IPS-15b (cell line): ENCODE measurements around the gene BYSL.

Source experiments
- H3K27me3 ChIP-seq: one replicate; pipeline ENCODE4 v1.6.1; 2013; ENCODE audit warnings: low read length; ENCODE audit not compliant: control insufficient read depth, insufficient read depth
- H3K36me3 ChIP-seq: one replicate; pipeline ENCODE4 v1.6.1; 2013; ENCODE audit warnings: low read length; ENCODE audit not compliant: control insufficient read depth, insufficient read depth
- H3K4me1 ChIP-seq: one replicate; pipeline ENCODE4 v1.6.1; 2013; ENCODE audit warnings: mild to moderate bottlenecking, low read length; ENCODE audit not compliant: control insufficient read depth, insufficient read depth
- H3K4me3 ChIP-seq: one replicate; pipeline ENCODE4 v1.5.1; 2013; ENCODE audit warnings: low read depth, low read length
- H3K9ac ChIP-seq: one replicate; pipeline ENCODE4 v1.6.1; 2013; ENCODE audit warnings: low read depth, mild to moderate bottlenecking, low read length
- H3K9me3 ChIP-seq: one replicate; pipeline ENCODE4 v1.6.1; 2013; ENCODE audit warnings: mild to moderate bottlenecking, low read length; ENCODE audit not compliant: control insufficient read depth, insufficient read depth

Gene BYSL

GRCh38 chr6:41892921-41893564, 28.3 kb upstream of the BYSL start:
- Histone ChIP-seq H3K4me1 (peaks cover 12% of the 10 kb centered on the region), H3K4me3 (peak overlapping the region; percentile 97), H3K36me3 (no peaks in the 10 kb centered on the region), H3K9ac (no peak overlapping the region), H3K9me3 (no peaks in the 10 kb centered on the region), H3K27me3 (no peaks in the 10 kb centered on the region)

GRCh38 chr6:41894366-41895299, 26.7 kb upstream of the BYSL start:
- H3K4me3 ChIP-seq: peak overlapping the region; percentile 97
- H3K27me3 ChIP-seq: no peaks in the 10 kb centered on the region
- peak overlapping the region; percentile 93 for H3K9ac ChIP-seq
- no peaks in the 10 kb centered on the region for H3K9me3 ChIP-seq
- peaks cover 12% of the 10 kb centered on the region for H3K4me1 ChIP-seq
- no peaks in the 10 kb centered on the region for H3K36me3 ChIP-seq

- peaks cover 12% of the 10 kb centered on the region for H3K4me1 ChIP-seq
- H3K9ac ChIP-seq: peak within 1 kb of the TSS; percentile 93
- H3K36me3 ChIP-seq: no peaks in the 10 kb centered on the region
- H3K9me3 ChIP-seq: no peaks in the 10 kb centered on the region
- H3K4me3 ChIP-seq: peak within 1 kb of the TSS; percentile 97
- no peaks in the 10 kb centered on the region for H3K27me3 ChIP-seq
These were observed 25.7 kb upstream of the BYSL start, which contains the start of gene USP49 for GRCh38 chr6:41895300-41896233. Gene USP49, minus strand, starts transcription at chr6:41895375. Its CDS starts 88,392 bp downstream, at chr6:41806983.

GRCh38 chr6:41896281-41896680, 25.0 kb upstream of the BYSL start:
- Histone ChIP-seq H3K9ac (peak overlapping the region; percentile 24), H3K36me3 (no peaks in the 10 kb centered on the region), H3K9me3 (no peaks in the 10 kb centered on the region), H3K4me3 (peak overlapping the region; percentile 69), H3K4me1 (peaks cover 12% of the 10 kb centered on the region), H3K27me3 (no peaks in the 10 kb centered on the region)

- Histone ChIP-seq H3K9ac (no peak overlapping the region), H3K27me3 (no peaks in the 10 kb centered on the region), H3K4me3 (no peak overlapping the region), H3K36me3 (peaks cover 3% of the 10 kb centered on the region), H3K4me1 (peaks cover 5% of the 10 kb centered on the region), H3K9me3 (no peaks in the 10 kb centered on the region)
These were observed 20.4 kb upstream of the BYSL start for GRCh38 chr6:41900861-41901260.

- Histone ChIP-seq H3K9ac (no peak overlapping the region), H3K4me3 (no peak overlapping the region), H3K36me3 (peaks cover 10% of the 10 kb centered on the region), H3K9me3 (no peaks in the 10 kb centered on the region), H3K4me1 (no peaks in the 10 kb centered on the region), H3K27me3 (no peaks in the 10 kb centered on the region)
These were observed 19.3 kb upstream of the BYSL start for GRCh38 chr6:41901882-41902519.

GRCh38 chr6:41909727-41910126, 11.6 kb upstream of the BYSL start:
- Histone ChIP-seq H3K9me3 (no peaks in the 10 kb centered on the region), H3K27me3 (no peaks in the 10 kb centered on the region), H3K4me1 (no peaks in the 10 kb centered on the region), H3K9ac (no peak overlapping the region), H3K36me3 (peaks cover 16% of the 10 kb centered on the region), H3K4me3 (no peak overlapping the region)

GRCh38 chr6:41914343-41914742, 7.0 kb upstream of the BYSL start:
- peaks cover 7% of the 10 kb centered on the region for H3K36me3 ChIP-seq
- no peaks in the 10 kb centered on the region for H3K4me1 ChIP-seq
- H3K4me3 ChIP-seq: no peak overlapping the region
- no peak overlapping the region for H3K9ac ChIP-seq
- H3K27me3 ChIP-seq: no peaks in the 10 kb centered on the region
- no peaks in the 10 kb centered on the region for H3K9me3 ChIP-seq

GRCh38 chr6:41914869-41915530, 6.3 kb upstream of the BYSL start:
- peaks cover 3% of the 10 kb centered on the region for H3K4me1 ChIP-seq
- peaks cover 7% of the 10 kb centered on the region for H3K36me3 ChIP-seq
- no peak overlapping the region for H3K4me3 ChIP-seq
- no peaks in the 10 kb centered on the region for H3K27me3 ChIP-seq
- no peaks in the 10 kb centered on the region for H3K9me3 ChIP-seq
- no peak overlapping the region for H3K9ac ChIP-seq

GRCh38 chr6:41917528-41917927, 3.8 kb upstream of the BYSL start:
- no peaks in the 10 kb centered on the region for H3K9me3 ChIP-seq
- peaks cover 6% of the 10 kb centered on the region for H3K4me1 ChIP-seq
- no peak overlapping the region for H3K4me3 ChIP-seq
- peaks cover 7% of the 10 kb centered on the region for H3K36me3 ChIP-seq
- no peaks in the 10 kb centered on the region for H3K27me3 ChIP-seq
- H3K9ac ChIP-seq: no peak overlapping the region

- peak overlapping the region; percentile 88 for H3K9ac ChIP-seq
- H3K4me3 ChIP-seq: peak overlapping the region; percentile 84
- H3K4me1 ChIP-seq: peaks cover 10% of the 10 kb centered on the region
- H3K36me3 ChIP-seq: peaks cover 8% of the 10 kb centered on the region
- H3K27me3 ChIP-seq: no peaks in the 10 kb centered on the region
- no peaks in the 10 kb centered on the region for H3K9me3 ChIP-seq
These were observed 356 bp downstream of the BYSL start for GRCh38 chr6:41921712-41921998.
